SK-N-SH (cell line): ENCODE measurements around the gene UBAC2. TPM values are rescaled to one million over a fixed set of nuclear protein-coding genes. Genes with fewer than 3 reads are reported as not detected.

Experiments
- CTCF ChIA-PET: fragments of 300-600, 350-600 bp; formaldehyde crosslinking; extraction: SDS; loops from one replicate; lab custom pipeline; 2021; lab: Yijun Ruan, JAX
- POLR2A ChIA-PET: fragments of 350-600 bp; sonication (Branson Sonifier 250); formaldehyde crosslinking; extraction: SDS; loops from one replicate; lab custom pipeline; 2020; ENCODE audit warnings: antibody characterized with exemption, inconsistent platforms; lab: Yijun Ruan, JAX
- DNase-seq: peaks from one replicate; pipeline ENCODE4 v3.0.0; 2012
- H2AFZ ChIP-seq: fragments of 200-600 bp; sonication (generic); 2 replicates; pipeline ENCODE4 v1.8.1; 2016; ENCODE audit warnings: antibody characterized with exemption, mild to moderate bottlenecking, low read depth
- H3F3A ChIP-seq: fragments of 200-600 bp; sonication (generic); replicated peaks from 2 replicates; pipeline ENCODE3; 2016; ENCODE audit warnings: antibody characterized with exemption, mild to moderate bottlenecking; ENCODE audit not compliant: insufficient read depth
- H3K27ac ChIP-seq, 2 experiments: fragments of 200-500 bp in 1 of 2; fragments of 200-600 bp in 1 of 2; sonication (Bioruptor generic) in 1 of 2; sonication (generic), shearing (Covaris generic) in 1 of 2; 2 replicates each; pipeline versions ENCODE4 v1.5.1 to v1.6.1; 2014 to 2016; ENCODE audit warnings: low read depth in 2 of 2, inconsistent platforms in 1 of 2, low read length in 1 of 2, mild to moderate bottlenecking in 1 of 2, mixed read lengths in 1 of 2
- H3K27me3 ChIP-seq: fragments of 200-600 bp; sonication (generic), shearing (Covaris generic); 2 replicates; pipeline ENCODE4 v1.6.1; 2016; ENCODE audit warnings: mixed run types; ENCODE audit not compliant: insufficient read depth
- H3K36me3 ChIP-seq, 2 experiments: fragments of 200-500 bp in 1 of 2; fragments of 200-600 bp in 1 of 2; sonication (Bioruptor generic) in 1 of 2; sonication (generic) in 1 of 2; replicated peaks in 1 of 2; 2 replicates each; pipeline versions ENCODE3 to v1.5.1; 2014 to 2016; ENCODE audit warnings: low read length in 1 of 2, mild to moderate bottlenecking in 1 of 2; ENCODE audit not compliant: insufficient read depth in 2 of 2, control insufficient read depth in 1 of 2
- H3K4me1 ChIP-seq, 2 experiments: fragments of 200-500 bp in 1 of 2; fragments of 200-600 bp in 1 of 2; sonication (Bioruptor generic) in 1 of 2; sonication (generic), shearing (Covaris generic) in 1 of 2; 2 replicates each; pipeline versions ENCODE4 v1.5.1 to v1.6.1; 2014 to 2016; ENCODE audit warnings: low read depth in 1 of 2, low read length in 1 of 2, mixed run types in 1 of 2; ENCODE audit not compliant: insufficient read depth in 2 of 2, control insufficient read depth in 1 of 2
- H3K4me2 ChIP-seq: fragments of 200-600 bp; sonication (generic), shearing (Covaris generic); 2 replicates; pipeline ENCODE4 v1.6.1; 2017; ENCODE audit warnings: mixed run types
- H3K4me3 ChIP-seq, 2 experiments: fragments of 200-500 bp in 1 of 2; fragments of 200-600 bp in 1 of 2; sonication (Bioruptor generic) in 1 of 2; sonication (generic), shearing (Covaris generic) in 1 of 2; 2 replicates each; pipeline versions ENCODE4 v1.5.1 to v1.8.1; 2014 to 2016; ENCODE audit warnings: low read depth in 2 of 2, inconsistent platforms in 1 of 2, low read length in 1 of 2, mild to moderate bottlenecking in 1 of 2, mixed read lengths in 1 of 2, moderate library complexity in 1 of 2
- H3K79me2 ChIP-seq: fragments of 200-600 bp; sonication (generic); 2 replicates; pipeline ENCODE4 v1.8.1; 2017; ENCODE audit warnings: mild to moderate bottlenecking; ENCODE audit not compliant: insufficient read depth
- H3K9ac ChIP-seq: fragments of 200-600 bp; sonication (generic); 2 replicates; pipeline ENCODE4 v1.6.1; 2017; ENCODE audit warnings: mixed run types
- H3K9me2 ChIP-seq: fragments of 200-600 bp; sonication (generic); 2 replicates; pipeline ENCODE4 v1.6.1; 2017; ENCODE audit warnings: mixed run types
- H3K9me3 ChIP-seq: fragments of 200-600 bp; sonication (generic); 2 replicates; pipeline ENCODE4 v1.6.1; 2017; ENCODE audit warnings: mixed run types, mild to moderate bottlenecking, moderate library complexity
- H4K20me1 ChIP-seq: fragments of 200-600 bp; sonication (generic); 2 replicates; pipeline ENCODE4 v1.6.1; 2017; ENCODE audit warnings: mild to moderate bottlenecking, mixed run types; ENCODE audit not compliant: insufficient read depth
- CHD2 ChIP-seq: fragments of 150-350 bp; IDR thresholded peaks from 2 replicates; pipeline ENCODE4 v1.6.1; 2018; ENCODE audit warnings: low read length; ENCODE audit not compliant: partially characterized antibody
- FOSL2 ChIP-seq: IDR thresholded peaks from 2 replicates; pipeline ENCODE4 v1.4.0; 2012; ENCODE audit warnings: low read depth, mild to moderate bottlenecking, moderate library complexity, borderline replicate concordance
- MEF2A ChIP-seq: IDR thresholded peaks from 2 replicates; pipeline ENCODE4 v1.4.0; 2012; ENCODE audit warnings: low read depth, borderline replicate concordance
- MXI1 ChIP-seq: IDR thresholded peaks from 2 replicates; pipeline ENCODE4 v1.6.1; 2012; ENCODE audit warnings: mild to moderate bottlenecking, low read depth, low read length, improper control_type of control experiment
- RAD21 ChIP-seq: IDR thresholded peaks from 2 replicates; pipeline ENCODE4 v1.6.1; 2012; ENCODE audit warnings: mild to moderate bottlenecking, low read length
- SIN3A ChIP-seq: IDR thresholded peaks from 2 replicates; pipeline ENCODE4 v1.6.1; 2012; ENCODE audit warnings: low read depth, mild to moderate bottlenecking, low read length, moderate library complexity, borderline replicate concordance
- SMC3 ChIP-seq: IDR thresholded peaks from 2 replicates; pipeline ENCODE4 v1.6.1; 2012; ENCODE audit warnings: low read depth, low read length, improper control_type of control experiment
- YY1 ChIP-seq: IDR thresholded peaks from 2 replicates; pipeline ENCODE4 v1.4.0; 2012; ENCODE audit warnings: low read depth, mild to moderate bottlenecking
- WGBS: methylation state at CpG from one replicate; pipeline ENCODE4 v1.1.6; 2017; ENCODE audit warnings: low lambda C conversion rate; 5-methylcytosine and 5-hydroxymethylcytosine counted together
- polyA plus RNA-seq, 3 experiments: library from polyadenylated mRNA; depleted of rRNA; stranded (reverse); fragments of >200 nt; gene quantifications; 2 replicates each; pipeline ENCODE4 v1.2.3, GENCODE V29; 2012
- TF ChIP-seq, protein P1 (sequence below): IDR thresholded peaks from 2 replicates; pipeline ENCODE4 v1.4.0; 2012; ENCODE audit warnings: low read depth, borderline replicate concordance
- TF ChIP-seq, protein P2 (sequence below): fragments of 150-350 bp; IDR thresholded peaks from 2 replicates; pipeline ENCODE4 v1.6.1; 2016; ENCODE audit warnings: mild to moderate bottlenecking, low read depth, low read length
- TF ChIP-seq, protein P3 (sequence below): IDR thresholded peaks from 2 replicates; pipeline ENCODE4 v1.4.0; 2012; ENCODE audit warnings: low read depth, borderline replicate concordance

Gene UBAC2
- polyA plus RNA-seq, 1 of the 3 experiments (the other 2 are of a cell fraction) = 79.0 TPM

GRCh38 chr13:99205621-99206220 is 5.1 kb downstream of the UBAC2 start:
- peaks cover 4% of the 10 kb centered on the region for H3F3A ChIP-seq
- H3K4me2 ChIP-seq = no peak overlapping the region
- no peaks in the 10 kb centered on the region for H3K9me3 ChIP-seq
- H4K20me1 ChIP-seq = peaks cover 24% of the 10 kb centered on the region; the same call in 1 of the 2 replicates
- no peak overlapping the region for H2AFZ ChIP-seq
- H3K9me2 ChIP-seq = no peaks in the 10 kb centered on the region
- WGBS = 98% methylated on average over 20 of the region's 22 CpGs
- DNase-seq = no peak
- peaks cover 0 to 4% of the 10 kb centered on the region in 2 experiments; a peak in 2 of 4 replicates for H3K4me1 ChIP-seq
- TF ChIP-seq, protein P1, sequence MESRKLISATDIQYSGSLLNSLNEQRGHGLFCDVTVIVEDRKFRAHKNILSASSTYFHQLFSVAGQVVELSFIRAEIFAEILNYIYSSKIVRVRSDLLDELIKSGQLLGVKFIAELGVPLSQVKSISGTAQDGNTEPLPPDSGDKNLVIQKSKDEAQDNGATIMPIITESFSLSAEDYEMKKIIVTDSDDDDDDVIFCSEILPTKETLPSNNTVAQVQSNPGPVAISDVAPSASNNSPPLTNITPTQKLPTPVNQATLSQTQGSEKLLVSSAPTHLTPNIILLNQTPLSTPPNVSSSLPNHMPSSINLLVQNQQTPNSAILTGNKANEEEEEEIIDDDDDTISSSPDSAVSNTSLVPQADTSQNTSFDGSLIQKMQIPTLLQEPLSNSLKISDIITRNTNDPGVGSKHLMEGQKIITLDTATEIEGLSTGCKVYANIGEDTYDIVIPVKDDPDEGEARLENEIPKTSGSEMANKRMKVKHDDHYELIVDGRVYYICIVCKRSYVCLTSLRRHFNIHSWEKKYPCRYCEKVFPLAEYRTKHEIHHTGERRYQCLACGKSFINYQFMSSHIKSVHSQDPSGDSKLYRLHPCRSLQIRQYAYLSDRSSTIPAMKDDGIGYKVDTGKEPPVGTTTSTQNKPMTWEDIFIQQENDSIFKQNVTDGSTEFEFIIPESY = no peak
- TF ChIP-seq, protein P2, sequence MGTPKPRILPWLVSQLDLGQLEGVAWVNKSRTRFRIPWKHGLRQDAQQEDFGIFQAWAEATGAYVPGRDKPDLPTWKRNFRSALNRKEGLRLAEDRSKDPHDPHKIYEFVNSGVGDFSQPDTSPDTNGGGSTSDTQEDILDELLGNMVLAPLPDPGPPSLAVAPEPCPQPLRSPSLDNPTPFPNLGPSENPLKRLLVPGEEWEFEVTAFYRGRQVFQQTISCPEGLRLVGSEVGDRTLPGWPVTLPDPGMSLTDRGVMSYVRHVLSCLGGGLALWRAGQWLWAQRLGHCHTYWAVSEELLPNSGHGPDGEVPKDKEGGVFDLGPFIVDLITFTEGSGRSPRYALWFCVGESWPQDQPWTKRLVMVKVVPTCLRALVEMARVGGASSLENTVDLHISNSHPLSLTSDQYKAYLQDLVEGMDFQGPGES = no peak
- TF ChIP-seq MEF2A = no peak
- CTCF ChIA-PET = interaction anchor here (1.0 to 3.9 kb wide), 2 partner anchors 29 to 231 kb away, joined by 3 to 21 read pairs; no protein-coding TSS in a partner anchor
- no peak overlapping the region for H3K27ac ChIP-seq
- H3K9ac ChIP-seq = no peak overlapping the region
- peaks cover 95% of the 10 kb centered on the region for H3K79me2 ChIP-seq
- no peak overlapping the region for H3K4me3 ChIP-seq
- peaks cover 0 to 4% of the 10 kb centered on the region in 2 experiments for H3K36me3 ChIP-seq
- POLR2A ChIA-PET = no interaction called here
- H3K27me3 ChIP-seq = no peaks in the 10 kb centered on the region

DNA sequence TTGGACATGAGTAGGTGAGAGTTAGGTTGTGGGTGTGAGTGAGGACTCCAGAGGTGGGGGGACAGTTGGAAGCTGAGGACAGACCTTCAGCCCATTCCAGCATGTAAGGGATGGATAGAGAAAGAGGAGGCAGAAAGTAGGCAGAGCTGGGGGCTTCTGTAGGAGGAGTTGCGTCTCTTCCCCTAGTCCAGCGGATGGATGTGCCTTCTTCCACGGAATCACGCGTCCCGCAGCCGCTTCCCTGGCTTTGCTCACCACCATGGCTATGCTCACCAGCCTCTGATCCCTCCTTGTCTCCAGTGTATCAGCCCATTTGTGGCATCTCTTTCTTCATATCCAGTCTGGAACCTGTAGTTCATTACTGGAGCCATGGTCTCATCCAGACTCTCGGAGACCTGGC is 5.6 kb downstream of the UBAC2 start:
- Histone ChIP-seq H3K4me2 (no peak overlapping the region), H3K27me3 (no peaks in the 10 kb centered on the region), H3K27ac (no peak overlapping the region), H3K9ac (no peak overlapping the region), H3K9me3 (no peaks in the 10 kb centered on the region), H3K79me2 (peaks cover 92% of the 10 kb centered on the region), H2AFZ (no peak overlapping the region), H3K4me3 (no peak overlapping the region), H3K36me3 (peaks cover 0 to 4% of the 10 kb centered on the region in 2 experiments), H3F3A (peaks cover 2% of the 10 kb centered on the region), H3K4me1 (peaks cover 0 to 4% of the 10 kb centered on the region in 2 experiments; a peak in 2 of 4 replicates), H4K20me1 (peaks cover 24% of the 10 kb centered on the region; the same call in 1 of the 2 replicates), H3K9me2 (no peaks in the 10 kb centered on the region)
- TF ChIP-seq FOSL2 (no peak), SMC3 (no peak), MXI1 (no peak), YY1 (no peak), SIN3A (no peak), RAD21 (no peak), CHD2 (no peak)
- TF ChIP-seq, protein P3, sequence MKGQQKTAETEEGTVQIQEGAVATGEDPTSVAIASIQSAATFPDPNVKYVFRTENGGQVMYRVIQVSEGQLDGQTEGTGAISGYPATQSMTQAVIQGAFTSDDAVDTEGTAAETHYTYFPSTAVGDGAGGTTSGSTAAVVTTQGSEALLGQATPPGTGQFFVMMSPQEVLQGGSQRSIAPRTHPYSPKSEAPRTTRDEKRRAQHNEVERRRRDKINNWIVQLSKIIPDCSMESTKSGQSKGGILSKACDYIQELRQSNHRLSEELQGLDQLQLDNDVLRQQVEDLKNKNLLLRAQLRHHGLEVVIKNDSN = no peak
- POLR2A ChIA-PET = no interaction called here
- DNase-seq = no peak
- CTCF ChIA-PET = interaction anchor here (1.0 to 3.9 kb wide), 3 partner anchors 29 to 231 kb away, joined by 3 to 21 read pairs (median 5); no protein-coding TSS in a partner anchor
- 97% methylated on average over 8 of the region's 8 CpGs for WGBS
